A673 (cell line): ENCODE measurements around the gene MRPL12. TPM values are rescaled to one million over a fixed set of nuclear protein-coding genes. Genes with fewer than 3 reads are reported as not detected.

Experiments
- BruUV-seq: library from RNA; stranded (reverse); fragments of 400-500 nt; replicated peaks from 2 replicates; lab custom pipeline; 2021; lab: Mats Ljungman, UMichigan
- CTCF ChIA-PET: fragments of 300-600 bp; sonication (Branson Sonifier 250); formaldehyde crosslinking; loops from one replicate; lab custom pipeline; 2022; ENCODE audit warnings: antibody characterized with exemption; lab: Charles Lee
- POLR2A ChIA-PET: fragments of 300-600 bp; sonication (Branson Sonifier 250); formaldehyde crosslinking; loops from one replicate; lab custom pipeline; 2022; ENCODE audit warnings: antibody characterized with exemption; ENCODE audit not compliant: low non-redundant PET; lab: Charles Lee
- DNase-seq: peaks from one replicate; pipeline ENCODE4 v3.0.0-alpha.2; 2015; ENCODE audit warnings: low spot score
- H3K27ac ChIP-seq: fragments of 200-600 bp; sonication (generic); 2 replicates; pipeline ENCODE4 v1.5.1; 2016; ENCODE audit warnings: mixed run types, low read depth, mild to moderate bottlenecking, mixed read lengths, antibody characterized with exemption, low read length; ENCODE audit not compliant: poor library complexity, severe bottlenecking
- H3K27me3 ChIP-seq: fragments of 200-600 bp; sonication (generic); replicated peaks from 2 replicates; pipeline ENCODE4 v1.6.1; 2017; ENCODE audit warnings: mixed run types, low read depth, mild to moderate bottlenecking, mixed read lengths, antibody characterized with exemption, low read length; ENCODE audit not compliant: insufficient read depth, poor library complexity
- H3K36me3 ChIP-seq: fragments of 200-600 bp; sonication (generic); 2 replicates; pipeline ENCODE4 v1.6.1; 2016; ENCODE audit warnings: mixed run types, mild to moderate bottlenecking, mixed read lengths, antibody characterized with exemption, low read length; ENCODE audit not compliant: insufficient read depth, poor library complexity, severe bottlenecking
- H3K4me1 ChIP-seq: fragments of 200-600 bp; sonication (generic); 2 replicates; pipeline ENCODE4 v1.6.1; 2017; ENCODE audit warnings: mixed run types, mild to moderate bottlenecking, mixed read lengths, antibody characterized with exemption, low read length; ENCODE audit not compliant: insufficient read depth, poor library complexity, severe bottlenecking
- H3K4me3 ChIP-seq: fragments of 200-600 bp; sonication (generic); 2 replicates; pipeline ENCODE4 v1.5.1; 2016; ENCODE audit warnings: low read depth, mixed run types, mild to moderate bottlenecking, mixed read lengths, low read length; ENCODE audit not compliant: poor library complexity, severe bottlenecking
- H3K9me3 ChIP-seq: fragments of 200-600 bp; sonication (generic); 2 replicates; pipeline ENCODE4 v1.6.1; 2016; ENCODE audit warnings: mixed run types, low read depth, mild to moderate bottlenecking, mixed read lengths, antibody characterized with exemption, low read length; ENCODE audit not compliant: poor library complexity, severe bottlenecking
- CTCF ChIP-seq: fragments of 300-800, 200-600 bp; sonication (generic); conservative IDR thresholded peaks from 2 replicates; pipeline ENCODE4 v1.5.1; 2017; ENCODE audit warnings: low read depth, mild to moderate bottlenecking, antibody characterized with exemption, low read length, moderate library complexity, mixed read lengths
- EZH2 ChIP-seq: fragments of 200-600 bp; sonication (generic); IDR thresholded peaks from 2 replicates; pipeline ENCODE4 v1.6.1; 2017; ENCODE audit warnings: borderline replicate concordance, low read depth, mild to moderate bottlenecking, mixed read lengths, antibody characterized with exemption, low read length; ENCODE audit not compliant: poor library complexity, severe bottlenecking
- intact Hi-C: fragments of 100-400 bp; cut with micrococcal nuclease; formaldehyde crosslinking; loops from one replicate; pipeline ENCODE4 v1.10.0; 2022; ENCODE audit not compliant: unreplicated experiment
- total RNA-seq: library from RNA; stranded (reverse); gene quantifications from 2 replicates; pipeline ENCODE4 v1.2.3, GENCODE V29; 2021

Gene MRPL12
- total RNA-seq, 1 experiment from 2014 or later: 186 TPM

GRCh38 chr17:81686614-81687013 is 16.6 kb upstream of the MRPL12 start:
- Histone ChIP-seq H3K36me3 (peaks cover 54% of the 10 kb centered on the region), H3K4me3 (no peak overlapping the region), H3K4me1 (peaks cover 21% of the 10 kb centered on the region), H3K27ac (no peak overlapping the region), H3K9me3 (no peaks in the 10 kb centered on the region), H3K27me3 (no peaks in the 10 kb centered on the region)
- intact Hi-C loops: no loop called here
- POLR2A ChIA-PET: no interaction called here
- TF ChIP-seq EZH2 (no peak), CTCF (no peak)
- no peak for DNase-seq
- CTCF ChIA-PET: no interaction called here
- BruUV-seq: no TSS peak

- no peaks in the 10 kb centered on the region for H3K27me3 ChIP-seq
- H3K27ac ChIP-seq: no peak overlapping the region
- H3K9me3 ChIP-seq: no peaks in the 10 kb centered on the region
- TF ChIP-seq CTCF (no peak), EZH2 (no peak)
- BruUV-seq: no TSS peak
- CTCF ChIA-PET: no interaction called here
- no peak overlapping the region for H3K4me3 ChIP-seq
- POLR2A ChIA-PET: no interaction called here
- H3K4me1 ChIP-seq: peaks cover 9% of the 10 kb centered on the region
- no peak for DNase-seq
- peaks cover 61% of the 10 kb centered on the region for H3K36me3 ChIP-seq
- intact Hi-C loops: no loop called here
Measured at GRCh38 chr17:81687770-81688541, 15.2 kb upstream of the MRPL12 start.

- H3K4me3 ChIP-seq: no peak overlapping the region
- H3K27ac ChIP-seq: no peak overlapping the region
- H3K4me1 ChIP-seq: peaks cover 9% of the 10 kb centered on the region
- peaks cover 68% of the 10 kb centered on the region for H3K36me3 ChIP-seq
- H3K9me3 ChIP-seq: no peaks in the 10 kb centered on the region
- POLR2A ChIA-PET: no interaction called here
- TF ChIP-seq EZH2: no peak
- intact Hi-C loops: no loop called here
- BruUV-seq: no TSS peak
- no peak for DNase-seq
- CTCF ChIA-PET: no interaction called here
- H3K27me3 ChIP-seq: no peaks in the 10 kb centered on the region
Measured at GRCh38 chr17:81688616-81689015, 14.6 kb upstream of the MRPL12 start.
